Stimulated activated CD8-positive, alpha-beta memory T cell treated with anti-CD3 and anti-CD28 coated beads, Interleukin-12 subunit alpha, Interleukin-12 subunit beta, amount 100 ng/mL, for 1 hour (primary cell): ENCODE data around the gene CRACDL.

Source experiments
- DNase-seq: peaks from one replicate; pipeline ENCODE4 v3.0.0-alpha.2; 2020; ENCODE audit warnings: low read depth

The CRACDL gene

DNA sequence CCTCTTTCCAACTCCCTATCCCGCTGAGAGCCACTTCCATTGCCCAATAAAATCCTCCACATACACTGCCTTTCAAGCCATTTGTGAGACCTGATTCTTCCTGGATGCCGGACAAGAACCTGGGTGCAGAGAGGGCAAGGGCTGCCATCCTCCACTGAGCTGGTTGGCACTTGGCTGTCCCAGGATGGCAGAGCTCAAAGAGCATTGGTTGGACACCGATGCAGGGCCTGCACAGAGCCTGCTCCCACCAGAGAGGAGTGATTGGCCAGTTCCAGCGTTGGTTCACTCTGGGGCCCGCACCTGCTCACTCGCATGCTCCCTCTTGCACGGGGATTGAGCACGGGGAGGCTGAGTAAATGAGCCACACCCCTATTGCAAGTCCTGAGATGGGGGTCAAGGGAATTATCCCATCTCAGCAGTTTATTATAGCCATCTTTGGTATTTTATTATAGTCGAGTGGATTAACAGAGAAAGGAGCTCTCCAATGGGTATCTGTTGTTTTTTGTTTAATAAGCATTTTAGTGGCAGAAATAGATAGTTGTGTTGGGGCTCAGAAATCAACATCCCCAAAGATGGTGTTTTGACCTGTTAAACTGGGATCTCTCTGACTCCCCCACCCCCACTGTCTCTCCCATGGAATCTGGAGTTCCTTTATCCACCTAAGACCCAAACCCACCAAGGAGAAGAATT lies 185.3 kb downstream of the CRACDL start:
- no peak for DNase-seq

- no peak for DNase-seq
Observed at GRCh38 chr2:98749066-98749450, 187.0 kb downstream of the CRACDL start.

DNA sequence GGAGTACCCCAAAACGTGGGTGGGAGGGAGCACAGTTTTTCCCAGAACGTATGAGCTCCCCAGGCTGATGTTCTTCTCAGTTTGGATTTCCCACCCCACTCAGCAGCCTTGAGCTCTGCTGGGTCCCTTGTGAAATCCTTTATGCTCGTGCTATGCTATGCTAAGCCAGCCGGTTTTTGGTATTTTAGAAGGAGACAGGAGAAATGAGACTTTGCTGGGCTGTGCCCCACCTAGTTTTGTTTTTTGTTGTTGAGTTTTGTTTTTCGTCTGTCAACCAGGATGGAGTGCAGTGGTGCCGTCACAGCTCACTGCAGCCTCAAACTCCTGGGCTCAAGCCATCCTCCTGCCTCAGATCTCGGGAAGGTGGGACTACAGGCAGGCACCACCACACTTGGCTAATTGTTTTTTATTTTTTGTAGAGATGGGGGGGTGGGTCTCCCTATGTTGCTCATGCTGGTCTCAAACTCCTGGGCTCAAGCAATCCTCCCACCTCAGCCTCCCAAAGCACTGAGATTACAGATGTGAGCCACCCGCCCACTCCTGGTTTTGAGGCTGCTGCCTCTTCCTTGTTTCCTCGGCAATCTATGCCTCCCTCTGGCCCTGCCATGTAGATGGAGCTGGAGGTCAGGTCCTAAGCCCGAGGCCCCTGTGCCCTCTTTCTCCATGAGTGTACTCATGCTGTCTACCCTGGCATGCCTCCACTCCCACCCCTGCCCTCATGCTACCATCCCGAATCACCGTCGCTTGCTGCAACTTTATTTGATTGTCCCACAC lies 187.5 kb downstream of the CRACDL start:
- no peak for DNase-seq

DNA sequence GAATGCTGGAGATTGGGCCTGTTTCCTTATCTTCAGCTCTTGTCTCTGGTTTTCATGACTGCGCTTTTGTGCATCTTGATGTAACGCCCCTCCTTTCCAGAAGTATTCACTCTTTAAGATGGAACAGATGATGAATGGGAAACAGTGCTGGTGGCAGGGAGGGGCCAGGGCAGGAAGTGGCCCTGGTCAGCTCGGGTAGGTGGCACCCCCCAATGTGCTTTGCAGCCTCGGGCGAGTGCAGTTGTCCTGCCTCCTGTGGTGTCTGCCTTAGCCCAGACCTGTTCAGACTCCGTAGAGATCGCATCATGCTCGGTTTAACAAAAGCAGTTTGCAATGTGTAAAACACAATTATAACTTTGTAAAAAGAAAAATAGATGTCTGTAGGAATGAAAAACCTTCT lies 188.1 kb downstream of the CRACDL start:
- no peak for DNase-seq

- no peak for DNase-seq
Observed at GRCh38 chr2:98746426-98746825, 189.6 kb downstream of the CRACDL start.

DNA sequence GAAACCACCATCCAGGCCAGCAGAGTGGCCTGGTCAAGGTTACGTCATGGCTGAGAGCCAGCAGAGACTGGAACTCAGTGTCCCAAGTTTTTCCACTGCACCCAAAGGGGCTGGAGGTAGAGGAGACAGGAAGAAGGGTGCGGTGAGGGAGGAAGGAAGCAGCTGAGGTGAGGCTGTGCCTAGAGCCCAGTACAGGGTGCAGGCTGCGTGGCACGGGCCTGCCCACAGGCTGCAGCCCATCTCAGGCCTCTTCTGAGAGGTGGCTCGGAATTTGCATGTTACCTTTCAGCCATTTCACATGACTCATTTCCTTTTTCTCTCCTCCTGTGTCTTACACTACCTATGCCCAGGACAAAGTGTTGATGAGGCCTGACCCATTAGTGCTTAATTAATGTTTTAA lies 191.4 kb downstream of the CRACDL start:
- DNase-seq, result no peak
